ENCODE results near the gene TMPRSS5.
A peak's percentile ranks its signal among the peaks of the same experiment; 100 is the strongest.

TMPRSS5 gene

DNA sequence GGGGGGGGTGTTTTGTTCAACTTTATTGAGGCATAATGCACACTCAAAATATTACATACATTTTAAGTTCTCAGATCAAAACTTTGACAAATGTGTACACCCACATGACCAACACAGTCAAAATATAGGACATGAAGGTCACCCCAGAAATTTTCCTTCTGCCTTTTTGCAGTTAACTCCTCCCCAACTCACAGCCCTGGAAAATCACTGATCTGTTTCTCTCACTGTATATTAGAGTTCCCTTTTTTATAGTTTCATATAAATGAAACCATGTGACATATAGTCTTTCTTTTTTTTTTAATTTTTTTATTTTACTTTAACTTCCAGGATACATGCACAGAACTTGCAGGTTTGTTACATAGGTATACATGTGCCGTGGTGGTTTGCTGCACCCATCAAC is 4.6 kb downstream of the TMPRSS5 start:
- in situ Hi-C loops (cut with HindIII; ENCODE audit: low pct_ligation_motif_present, low pct_unique_long_range_greater_than_20kb, low sequenced_read_pairs), result no loop called here
- DNase-seq, result no peak

DNA sequence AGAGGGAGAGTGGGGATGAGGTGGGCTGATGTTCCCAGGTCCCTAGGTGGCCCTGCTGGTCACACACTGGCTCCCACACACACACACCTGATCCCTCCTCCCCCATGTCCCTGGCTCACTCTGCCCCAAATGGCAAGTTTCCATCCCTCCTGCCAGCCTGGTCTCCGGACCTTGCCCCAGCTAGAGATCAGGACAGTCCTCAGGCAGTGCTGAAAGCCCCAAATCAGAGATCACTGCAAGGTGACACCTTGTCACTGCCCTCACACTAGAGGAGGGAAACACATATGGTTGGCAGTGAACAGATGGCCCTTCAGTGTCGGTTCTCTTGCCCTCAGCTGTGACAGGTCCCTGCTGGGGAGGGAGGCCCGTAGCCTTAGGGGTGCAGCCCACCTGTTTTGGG is 7.6 kb downstream of the TMPRSS5 start:
- in situ Hi-C loops (cut with HindIII; ENCODE audit: low pct_ligation_motif_present, low pct_unique_long_range_greater_than_20kb, low sequenced_read_pairs), result no loop called here
- DNase-seq, result no peak

DNA sequence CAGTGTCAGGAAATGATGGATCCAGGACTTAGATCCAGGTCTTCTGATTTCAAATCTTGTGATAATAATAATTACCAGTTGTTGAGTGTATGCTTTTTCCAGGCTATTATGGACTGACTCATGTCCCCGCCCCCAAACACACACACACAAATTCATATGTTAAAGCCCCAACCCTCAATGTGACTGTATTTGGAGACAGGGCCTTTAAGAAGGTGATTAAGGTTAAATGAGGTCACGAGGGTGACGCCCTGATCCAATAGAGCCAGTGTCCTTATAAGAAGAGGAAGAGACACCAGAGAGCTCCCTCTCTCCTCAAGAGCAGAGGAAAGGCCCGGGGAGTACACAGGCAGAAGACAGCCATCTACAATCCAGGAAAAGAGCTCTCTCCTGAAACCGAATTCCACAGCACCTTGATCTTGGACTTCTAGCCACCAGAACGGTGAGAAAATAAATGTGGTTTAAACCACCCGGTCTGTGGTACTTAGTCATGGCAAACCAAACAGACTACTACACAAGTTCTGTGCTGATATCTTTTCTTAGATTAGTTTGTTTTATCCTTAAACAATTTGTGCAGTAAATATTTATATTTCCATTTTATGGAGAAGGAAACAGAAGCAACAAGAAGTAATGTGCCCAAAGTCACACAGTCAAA is 8.2 kb downstream of the TMPRSS5 start:
- DNase-seq, result no peak
- in situ Hi-C loops (cut with HindIII; ENCODE audit: low pct_ligation_motif_present, low pct_unique_long_range_greater_than_20kb, low sequenced_read_pairs), result no loop called here

- in situ Hi-C loops (cut with HindIII; ENCODE audit: low pct_ligation_motif_present, low pct_unique_long_range_greater_than_20kb, low sequenced_read_pairs), result no loop called here
- no peak for DNase-seq
These were observed 9.0 kb downstream of the TMPRSS5 start for GRCh38 chr11:113697111-113697510.

DNA sequence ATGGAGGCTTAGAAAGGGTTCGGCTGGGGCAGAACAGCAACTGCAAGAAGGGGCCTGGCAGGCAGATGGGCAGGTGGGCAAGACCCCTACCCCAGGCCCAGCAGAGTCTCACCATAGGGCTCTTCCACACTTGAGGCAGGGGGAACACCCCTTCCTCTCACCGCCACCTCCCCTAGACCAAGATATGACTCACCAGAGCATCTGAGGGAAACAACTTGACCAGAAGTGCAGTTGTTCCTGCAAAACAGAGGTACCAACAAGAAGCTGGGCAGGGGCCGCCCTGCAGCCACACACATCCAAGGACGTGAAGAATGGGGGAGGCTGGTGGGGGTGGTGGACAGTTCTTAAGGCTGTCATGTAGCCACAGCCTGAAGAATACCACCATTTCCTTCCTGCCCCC is 10.9 kb downstream of the TMPRSS5 start:
- no peak for DNase-seq
- in situ Hi-C loops (cut with HindIII; ENCODE audit: low pct_ligation_motif_present, low pct_unique_long_range_greater_than_20kb, low sequenced_read_pairs), result no loop called here

- in situ Hi-C loops (cut with HindIII; ENCODE audit: low pct_ligation_motif_present, low pct_unique_long_range_greater_than_20kb, low sequenced_read_pairs), result no loop called here
- no peak for DNase-seq
These were observed 11.7 kb downstream of the TMPRSS5 start for GRCh38 chr11:113694390-113694789.

DNA sequence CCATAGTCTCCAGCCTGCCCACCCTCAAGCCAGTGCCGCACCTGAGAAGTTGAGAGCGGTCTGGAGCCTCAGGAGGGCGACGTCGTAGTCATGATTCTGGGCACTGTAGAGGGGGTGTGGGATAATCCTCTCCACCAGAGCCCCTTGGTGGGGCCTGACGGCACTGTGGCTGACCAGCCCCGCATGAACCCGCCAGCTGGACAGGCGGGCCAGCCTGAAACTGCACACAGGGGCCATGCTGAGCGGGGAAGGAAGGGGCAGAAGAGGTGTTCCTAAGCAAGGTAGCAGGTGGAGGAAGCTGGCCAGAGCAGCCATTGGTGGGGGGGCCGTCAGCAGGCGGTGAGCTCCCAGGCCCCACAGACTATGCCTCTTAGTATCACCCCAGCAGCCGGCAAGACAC is 13.1 kb downstream of the TMPRSS5 start:
- in situ Hi-C loops (cut with HindIII; ENCODE audit: low pct_ligation_motif_present, low pct_unique_long_range_greater_than_20kb, low sequenced_read_pairs), result no loop called here
- DNase-seq, result no peak

DNA sequence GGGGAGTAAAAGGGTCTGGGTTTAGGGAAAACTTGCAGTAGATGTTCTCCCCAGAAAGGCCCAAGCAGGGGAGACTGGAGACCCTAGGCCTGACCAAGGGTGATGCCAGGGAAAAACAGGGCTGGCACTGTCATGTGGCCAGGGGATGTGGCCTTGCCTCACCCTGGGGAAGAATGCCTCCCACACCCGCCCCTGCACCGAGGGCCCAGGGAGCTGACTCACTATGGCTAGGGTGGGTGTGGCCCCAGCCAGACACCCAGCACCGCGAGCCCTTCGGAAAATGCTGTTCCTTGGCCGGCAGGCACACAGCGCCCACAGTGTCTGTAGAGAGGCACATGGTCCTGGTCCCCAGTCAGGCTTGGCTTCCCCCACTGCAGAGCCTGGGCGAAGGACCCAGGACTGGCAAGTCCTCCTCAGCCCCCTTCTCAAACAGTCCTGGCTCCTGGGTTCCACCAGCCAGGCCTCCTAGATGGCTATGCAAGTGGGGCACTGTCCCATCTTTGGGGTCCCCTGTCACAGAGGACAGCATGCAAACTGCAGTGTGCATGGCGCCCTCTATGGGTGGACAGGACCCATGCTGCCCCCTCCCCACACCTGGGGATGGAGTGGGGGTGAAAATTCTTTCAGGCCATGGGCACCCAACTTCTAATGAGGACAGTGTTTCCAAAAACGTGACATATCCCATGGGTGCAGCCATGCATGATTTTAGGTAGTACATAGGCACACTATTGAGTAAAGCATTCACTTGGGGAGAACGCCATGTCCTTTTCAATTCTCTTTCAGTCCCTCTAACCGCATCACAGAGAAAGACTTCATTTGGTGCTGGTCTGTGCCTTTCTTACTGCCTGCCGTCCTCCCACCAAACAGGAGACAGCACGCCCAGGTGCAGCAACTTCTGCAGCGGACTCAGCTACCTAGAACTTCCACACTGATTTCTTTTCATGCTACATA is 15.2 kb downstream of the TMPRSS5 start:
- in situ Hi-C loops (cut with HindIII; ENCODE audit: low pct_ligation_motif_present, low pct_unique_long_range_greater_than_20kb, low sequenced_read_pairs), result no loop called here
- DNase-seq, result peak; percentile 81

- in situ Hi-C loops (cut with HindIII; ENCODE audit: low pct_ligation_motif_present, low pct_unique_long_range_greater_than_20kb, low sequenced_read_pairs), result no loop called here
- no peak for DNase-seq
These were observed 16.1 kb downstream of the TMPRSS5 start for GRCh38 chr11:113689768-113690618.

- in situ Hi-C loops (cut with HindIII; ENCODE audit: low pct_ligation_motif_present, low pct_unique_long_range_greater_than_20kb, low sequenced_read_pairs), result no loop called here
- no peak for DNase-seq
These were observed 20.3 kb downstream of the TMPRSS5 start for GRCh38 chr11:113685654-113686359.

GRCh38 chr11:113684496-113684895 is 21.6 kb downstream of the TMPRSS5 start:
- in situ Hi-C loops (cut with HindIII; ENCODE audit: low pct_ligation_motif_present, low pct_unique_long_range_greater_than_20kb, low sequenced_read_pairs), result no loop called here

DNA sequence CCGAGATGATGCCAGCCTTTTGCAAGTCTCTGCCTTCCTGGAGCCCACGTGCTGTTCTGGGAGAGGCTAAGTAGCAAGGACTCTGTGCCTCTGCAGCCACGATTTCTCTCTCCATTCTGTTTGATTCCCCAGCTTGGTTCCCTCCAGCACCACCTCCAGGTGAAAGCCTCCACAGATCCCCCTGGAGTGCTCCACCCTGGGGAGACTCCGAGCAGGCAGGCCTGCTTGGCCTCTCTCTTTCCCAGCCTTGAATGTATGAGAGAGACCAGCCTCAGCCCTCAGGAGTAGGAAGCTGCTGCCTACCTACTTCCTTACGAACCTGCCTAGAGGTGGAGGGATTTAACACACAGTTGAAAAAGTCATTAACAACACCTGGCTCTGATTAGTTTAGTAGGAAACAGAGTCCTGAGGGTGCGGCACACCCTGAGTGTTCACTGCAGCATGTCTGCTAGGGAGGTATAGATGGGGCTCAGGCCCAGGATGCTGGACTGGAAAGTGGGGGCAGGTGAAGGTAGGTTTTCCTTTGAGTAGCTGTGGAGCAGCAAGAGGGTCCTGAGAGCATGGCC is 22.5 kb downstream of the TMPRSS5 start:
- DNase-seq, result no peak
- in situ Hi-C loops (cut with HindIII; ENCODE audit: low pct_ligation_motif_present, low pct_unique_long_range_greater_than_20kb, low sequenced_read_pairs), result no loop called here

More at GRCh38 chr11:113684496-113684895, 21.6 kb downstream of the TMPRSS5 start:
- DNase-seq, result no peak

GRCh38 chr11:113681711-113682413 is 24.2 kb downstream of the TMPRSS5 start:
- in situ Hi-C loops (cut with HindIII; ENCODE audit: low pct_ligation_motif_present, low pct_unique_long_range_greater_than_20kb, low sequenced_read_pairs), result no loop called here
- DNase-seq, result no peak

GRCh38 chr11:113681282-113681681 is 24.8 kb downstream of the TMPRSS5 start:
- DNase-seq, result no peak
- in situ Hi-C loops (cut with HindIII; ENCODE audit: low pct_ligation_motif_present, low pct_unique_long_range_greater_than_20kb, low sequenced_read_pairs), result no loop called here

DNA sequence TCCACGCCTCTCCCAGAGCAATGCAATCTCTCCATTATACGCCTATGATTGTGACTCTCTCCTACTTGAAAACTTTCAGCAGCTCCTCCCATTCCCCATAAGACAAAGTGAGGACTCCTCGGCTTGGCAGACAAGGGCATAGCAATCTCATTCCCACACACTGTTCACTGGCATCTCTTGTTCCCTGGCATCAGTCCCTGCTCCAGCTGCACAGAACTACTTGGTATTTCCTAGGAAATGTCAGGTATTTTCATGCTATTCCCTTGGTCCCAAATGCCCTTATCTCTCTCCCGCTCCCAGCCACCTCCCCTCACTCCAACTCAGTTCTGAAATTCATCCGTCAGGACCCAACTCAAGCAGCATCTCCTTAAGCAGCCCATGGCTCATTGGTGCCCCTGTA is 28.4 kb downstream of the TMPRSS5 start:
- DNase-seq, result no peak
- in situ Hi-C loops (cut with HindIII; ENCODE audit: low pct_ligation_motif_present, low pct_unique_long_range_greater_than_20kb, low sequenced_read_pairs), result no loop called here

DNA sequence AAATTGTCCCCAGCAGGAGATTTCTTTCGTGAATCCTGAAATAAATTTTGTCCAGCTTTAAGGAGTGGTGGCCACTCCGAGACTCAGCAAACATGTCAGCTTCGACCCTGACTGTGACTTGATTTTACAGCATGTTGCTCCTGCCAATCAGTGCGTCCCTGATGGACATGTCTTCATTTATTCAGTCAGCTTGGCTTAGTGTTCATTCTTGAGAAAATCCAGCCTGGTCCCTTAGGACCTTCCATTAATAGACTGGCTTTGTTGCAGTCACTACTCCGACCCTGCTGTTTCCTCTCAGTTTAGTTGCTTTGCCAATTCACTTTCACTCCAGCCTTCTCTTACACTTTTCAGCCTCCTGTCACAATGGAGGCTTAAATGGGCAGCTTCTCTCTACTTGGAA is 30.5 kb downstream of the TMPRSS5 start:
- DNase-seq, result no peak

GRCh38 chr11:113675003-113675561 is 31.0 kb downstream of the TMPRSS5 start:
- in situ Hi-C loops (cut with HindIII; ENCODE audit: low pct_ligation_motif_present, low pct_unique_long_range_greater_than_20kb, low sequenced_read_pairs), result no loop called here
- DNase-seq, result peak; percentile 72

More for the DNA sequence above, 30.5 kb downstream of the TMPRSS5 start:
- in situ Hi-C loops (cut with HindIII; ENCODE audit: low pct_ligation_motif_present, low pct_unique_long_range_greater_than_20kb, low sequenced_read_pairs), result no loop called here

All from ACHN (cell line).